Keratinocyte (primary cell): Measurements from ENCODE around the gene MVB12B. TPM values are rescaled to one million over a fixed set of nuclear protein-coding genes. Genes with fewer than 3 reads are reported as not detected.

Experiments
- DNase-seq: peaks from one replicate; pipeline ENCODE4 v3.0.0-alpha.2; 2011; ENCODE audit warnings: low read depth, missing footprints, low spot score
- FAIRE-seq: peaks from 2 replicates; lab custom pipeline; 2011; peaks lifted over from hg19 to GRCh38; lab: Jason Lieb, UNC
- H2AFZ ChIP-seq: 2 replicates; pipeline ENCODE4 v1.6.0; 2012; ENCODE audit warnings: low read length, control low read depth, inconsistent platforms; ENCODE audit not compliant: control insufficient read depth
- H3K27ac ChIP-seq: 2 replicates; pipeline ENCODE4 v1.5.1; 2011; ENCODE audit warnings: low read length; ENCODE audit not compliant: control insufficient read depth, insufficient read depth
- H3K27me3 ChIP-seq: 3 replicates; pipeline ENCODE4 v1.6.0; 2011; ENCODE audit warnings: low read length; ENCODE audit not compliant: control insufficient read depth, insufficient read depth; ENCODE audit errors: extremely low read depth
- H3K36me3 ChIP-seq, 2 experiments: 2 replicates in 1 of 2; 3 replicates in 1 of 2; pipeline ENCODE4 v1.5.1; 2011; ENCODE audit warnings: low read length in 2 of 2, mild to moderate bottlenecking in 1 of 2; ENCODE audit not compliant: control insufficient read depth in 2 of 2, insufficient read depth in 2 of 2; ENCODE audit errors: extremely low read depth in 1 of 2
- H3K4me1 ChIP-seq: 3 replicates; pipeline ENCODE4 v1.5.1; 2011; ENCODE audit warnings: low read length; ENCODE audit not compliant: control insufficient read depth, insufficient read depth; ENCODE audit errors: extremely low read depth
- H3K4me2 ChIP-seq: 3 replicates; pipeline ENCODE4 v1.6.0; 2011; ENCODE audit warnings: low read depth, low read length; ENCODE audit not compliant: control insufficient read depth, insufficient read depth; ENCODE audit errors: extremely low read depth
- H3K4me3 ChIP-seq, 3 experiments: fragments of 200-600 bp in 1 of 3; sonication (generic) in 1 of 3; 2 replicates in 2 of 3; 3 replicates in 1 of 3; pipeline ENCODE4 v1.5.1; 2011 to 2016; ENCODE audit warnings: low read length in 3 of 3, mild to moderate bottlenecking in 3 of 3, control low read depth in 2 of 3, inconsistent platforms in 1 of 3, low read depth in 1 of 3, mixed read lengths in 1 of 3, mixed run types in 1 of 3, moderate library complexity in 1 of 3; ENCODE audit not compliant: control insufficient read depth in 2 of 3, insufficient read depth in 2 of 3; ENCODE audit errors: extremely low read depth in 1 of 3
- H3K79me2 ChIP-seq: 2 replicates; pipeline ENCODE4 v1.6.0; 2012; ENCODE audit warnings: low read length; ENCODE audit not compliant: control insufficient read depth, insufficient read depth
- H3K9ac ChIP-seq: 3 replicates; pipeline ENCODE4 v1.6.0; 2011; ENCODE audit warnings: low read length; ENCODE audit not compliant: control insufficient read depth, insufficient read depth; ENCODE audit errors: extremely low read depth
- H3K9me1 ChIP-seq: 3 replicates; pipeline ENCODE4 v1.6.0; 2011; ENCODE audit warnings: low read length; ENCODE audit not compliant: control insufficient read depth, insufficient read depth; ENCODE audit errors: extremely low read depth
- H3K9me3 ChIP-seq: 2 replicates; pipeline ENCODE4 v1.5.1; 2012; ENCODE audit warnings: low read depth, low read length; ENCODE audit not compliant: control insufficient read depth
- H4K20me1 ChIP-seq: 3 replicates; pipeline ENCODE4 v1.6.0; 2011; ENCODE audit warnings: low read length; ENCODE audit not compliant: control insufficient read depth, insufficient read depth; ENCODE audit errors: extremely low read depth
- EZH2 ChIP-seq: IDR thresholded peaks from one replicate; pipeline ENCODE4 v1.6.1; 2012; ENCODE audit warnings: inconsistent platforms, mild to moderate bottlenecking, low read length, moderate library complexity
- dilution Hi-C: fragments of 300-500 bp; cut with MboI; formaldehyde crosslinking; loops from one replicate; pipeline ENCODE4 v1.7.0; 2020; ENCODE audit warnings: low sequenced_read_pairs; ENCODE audit not compliant: extremely low pct_ligation_motif_present
- polyA plus RNA-seq, 5 experiments: library from polyadenylated mRNA; depleted of rRNA in 3 of 5; stranded (reverse) in 3 of 5; stranded (forward) in 1 of 5; unstranded in 1 of 5; fragments of >200 nt; gene quantifications; 1 replicate in 1 of 5; 2 replicates in 3 of 5; 3 replicates in 1 of 5; pipeline versions ENCODE4 v1.2.1 to v1.2.3, GENCODE V29; 2011 to 2012; ENCODE audit warnings: missing spikeins in 2 of 5, low read depth in 1 of 5, low replicate concordance in 1 of 5
- TF ChIP-seq, protein P1 (sequence below), 3 experiments: IDR thresholded peaks in 1 of 3; conservative IDR thresholded peaks in 1 of 3; optimal IDR thresholded peaks in 1 of 3; 2 replicates in 2 of 3; 3 replicates in 1 of 3; pipeline versions ENCODE3 to v1.5.1; 2011; ENCODE audit warnings: low read length in 3 of 3, mild to moderate bottlenecking in 3 of 3, moderate library complexity in 2 of 3, control low read depth in 1 of 3, inconsistent platforms in 1 of 3; ENCODE audit not compliant: insufficient read depth in 2 of 3; ENCODE audit errors: extremely low read depth in 1 of 3

MVB12B gene
- polyA plus RNA-seq, 1 donor (not counting 4 experiments of a cell fraction or from before 2014, with no cell fraction given) = 1.2 TPM

DNA sequence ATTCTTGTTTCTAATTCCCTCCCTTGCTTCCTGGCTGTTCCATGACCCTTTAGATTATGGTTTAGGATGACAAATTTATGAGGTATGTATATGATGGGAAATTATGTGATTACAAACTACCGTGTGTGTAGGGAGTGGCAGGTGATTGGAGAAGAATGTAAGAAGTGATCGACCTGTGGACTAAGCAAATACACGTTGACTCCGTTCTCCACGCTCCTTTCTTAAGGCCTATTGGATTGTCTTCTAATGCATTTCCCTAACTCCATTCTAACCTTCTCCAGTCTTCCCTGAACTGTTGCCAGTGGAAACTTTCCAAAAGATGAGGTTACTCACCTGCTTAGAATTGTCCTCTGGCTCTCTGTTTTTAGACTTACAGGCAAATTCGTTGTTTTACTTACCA lies 36.6 kb downstream of the MVB12B start:
- H3K79me2 ChIP-seq = no peaks in the 10 kb centered on the region
- DNase-seq = no peak
- no peak for FAIRE-seq
- dilution Hi-C loops = no loop called here
- no peak for TF ChIP-seq EZH2
- TF ChIP-seq, protein P1, sequence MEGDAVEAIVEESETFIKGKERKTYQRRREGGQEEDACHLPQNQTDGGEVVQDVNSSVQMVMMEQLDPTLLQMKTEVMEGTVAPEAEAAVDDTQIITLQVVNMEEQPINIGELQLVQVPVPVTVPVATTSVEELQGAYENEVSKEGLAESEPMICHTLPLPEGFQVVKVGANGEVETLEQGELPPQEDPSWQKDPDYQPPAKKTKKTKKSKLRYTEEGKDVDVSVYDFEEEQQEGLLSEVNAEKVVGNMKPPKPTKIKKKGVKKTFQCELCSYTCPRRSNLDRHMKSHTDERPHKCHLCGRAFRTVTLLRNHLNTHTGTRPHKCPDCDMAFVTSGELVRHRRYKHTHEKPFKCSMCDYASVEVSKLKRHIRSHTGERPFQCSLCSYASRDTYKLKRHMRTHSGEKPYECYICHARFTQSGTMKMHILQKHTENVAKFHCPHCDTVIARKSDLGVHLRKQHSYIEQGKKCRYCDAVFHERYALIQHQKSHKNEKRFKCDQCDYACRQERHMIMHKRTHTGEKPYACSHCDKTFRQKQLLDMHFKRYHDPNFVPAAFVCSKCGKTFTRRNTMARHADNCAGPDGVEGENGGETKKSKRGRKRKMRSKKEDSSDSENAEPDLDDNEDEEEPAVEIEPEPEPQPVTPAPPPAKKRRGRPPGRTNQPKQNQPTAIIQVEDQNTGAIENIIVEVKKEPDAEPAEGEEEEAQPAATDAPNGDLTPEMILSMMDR (optimal IDR thresholded peaks at IDR 0.05 in 1 of 3, IDR thresholded peaks at IDR 0.05 in 1 of 3, conservative IDR thresholded peaks at IDR 0.05 in 1 of 3; ENCODE audit: extremely low read depth in 1 of 3, insufficient read depth in 2 of 3, low read length in 3 of 3) = no peak
- H3K9ac ChIP-seq = no peak overlapping the region
- no peak overlapping the region for H3K4me2 ChIP-seq
- H3K9me3 ChIP-seq = no peaks in the 10 kb centered on the region
- no peak overlapping the region for H3K27ac ChIP-seq
- no peaks in the 10 kb centered on the region for H3K27me3 ChIP-seq
- H3K4me3 ChIP-seq = no peak overlapping the region
- H3K36me3 ChIP-seq = no peaks in the 10 kb centered on the region
- no peak overlapping the region for H2AFZ ChIP-seq
- no peaks in the 10 kb centered on the region for H3K9me1 ChIP-seq
- H4K20me1 ChIP-seq = no peaks in the 10 kb centered on the region
- peaks cover 9% of the 10 kb centered on the region for H3K4me1 ChIP-seq

DNA sequence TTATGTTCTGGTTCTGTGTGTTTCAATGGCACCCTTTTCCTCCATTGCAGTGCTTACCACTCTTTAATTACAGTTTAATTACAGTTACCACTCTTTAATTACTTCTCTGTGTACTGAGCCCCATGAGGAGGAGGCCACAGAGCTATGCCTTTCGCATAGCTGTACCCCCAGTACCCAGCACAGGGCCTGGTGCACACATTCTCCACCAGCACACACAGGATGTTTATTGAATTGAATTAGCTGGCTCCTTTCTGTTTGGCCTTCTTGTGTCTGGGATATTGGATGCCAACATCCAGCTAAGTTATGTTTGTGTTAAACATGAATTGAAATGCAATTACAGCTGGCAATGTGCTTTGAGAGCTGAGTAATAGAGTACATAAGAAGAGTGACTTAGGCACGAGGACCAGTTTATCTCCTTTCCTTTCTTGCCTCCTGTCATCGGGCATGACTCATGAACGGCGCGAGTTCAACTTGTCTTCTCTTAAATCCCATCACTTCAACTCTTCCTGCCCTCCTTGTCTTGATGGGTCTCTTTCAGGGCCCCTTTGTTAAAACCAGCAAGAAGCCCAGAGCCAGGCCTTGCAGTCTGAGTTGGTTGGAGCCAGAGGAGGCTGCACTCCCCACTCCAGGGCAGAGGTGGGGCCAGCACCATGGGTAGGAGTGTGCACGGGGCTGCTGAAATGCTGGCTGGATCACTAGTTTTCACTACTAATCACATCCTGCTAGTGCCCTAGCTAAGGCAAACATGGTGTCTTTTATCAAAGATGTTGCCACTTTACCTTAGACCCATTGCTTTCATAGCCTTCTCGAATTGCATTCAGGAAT lies 37.4 kb downstream of the MVB12B start:
- dilution Hi-C loops = no loop called here
- no peaks in the 10 kb centered on the region for H3K9me3 ChIP-seq
- H3K9me1 ChIP-seq = no peaks in the 10 kb centered on the region
- no peak overlapping the region for H2AFZ ChIP-seq
- H3K79me2 ChIP-seq = no peaks in the 10 kb centered on the region
- H3K9ac ChIP-seq = no peak overlapping the region
- H3K36me3 ChIP-seq = no peaks in the 10 kb centered on the region
- no peak overlapping the region for H3K27ac ChIP-seq
- peaks cover 9% of the 10 kb centered on the region for H3K4me1 ChIP-seq
- H3K4me2 ChIP-seq = no peak overlapping the region
- TF ChIP-seq, protein P1 (optimal IDR thresholded peaks at IDR 0.05 in 1 of 3, IDR thresholded peaks at IDR 0.05 in 1 of 3, conservative IDR thresholded peaks at IDR 0.05 in 1 of 3; ENCODE audit: extremely low read depth in 1 of 3, insufficient read depth in 2 of 3, low read length in 3 of 3) = no peak
- no peak for TF ChIP-seq EZH2
- no peaks in the 10 kb centered on the region for H4K20me1 ChIP-seq
- DNase-seq (no peak), FAIRE-seq (peak; percentile 81)
- no peak overlapping the region for H3K4me3 ChIP-seq
- H3K27me3 ChIP-seq = no peaks in the 10 kb centered on the region
